Esophagus muscularis mucosa (tissue), 4 donors: Measurements from ENCODE around the gene CTBS.

Source experiments
- EP300 ChIP-seq: sonication (generic); formaldehyde crosslinking; IDR thresholded peaks from one replicate; pipeline ENCODE4 v1.6.1; 2017; ENCODE audit warnings: antibody characterized with exemption
- POLR2A ChIP-seq: fragments of 450-650 bp; IDR thresholded peaks from one replicate; pipeline ENCODE4 v1.6.1; 2017; ENCODE audit warnings: antibody characterized with exemption, moderate library complexity, mild to moderate bottlenecking, low read depth
- POLR2AphosphoS5 ChIP-seq, 2 donors: sonication (generic); formaldehyde crosslinking; IDR thresholded peaks; one replicate each; pipeline ENCODE4 v1.6.1; 2017; ENCODE audit warnings: antibody characterized with exemption in 2 of 2
- TF ChIP-seq, protein P1 (sequence below), 3 experiments: fragments of 200-600 bp in 2 of 3; fragments of 450-650 bp in 1 of 3; sonication (generic) in 2 of 3; IDR thresholded peaks; one replicate each; pipeline ENCODE4 v1.5.1; 2017 to 2019; ENCODE audit warnings: antibody characterized with exemption in 3 of 3, mild to moderate bottlenecking in 2 of 3, moderate library complexity in 1 of 3

GRCh38 chr1:84510165-84510564 is 64.1 kb downstream of the CTBS start:
- TF ChIP-seq POLR2AphosphoS5 (IDR thresholded peaks at IDR 0.05) (no peak), POLR2A (no peak), EP300 (no peak)
- TF ChIP-seq, protein P1, sequence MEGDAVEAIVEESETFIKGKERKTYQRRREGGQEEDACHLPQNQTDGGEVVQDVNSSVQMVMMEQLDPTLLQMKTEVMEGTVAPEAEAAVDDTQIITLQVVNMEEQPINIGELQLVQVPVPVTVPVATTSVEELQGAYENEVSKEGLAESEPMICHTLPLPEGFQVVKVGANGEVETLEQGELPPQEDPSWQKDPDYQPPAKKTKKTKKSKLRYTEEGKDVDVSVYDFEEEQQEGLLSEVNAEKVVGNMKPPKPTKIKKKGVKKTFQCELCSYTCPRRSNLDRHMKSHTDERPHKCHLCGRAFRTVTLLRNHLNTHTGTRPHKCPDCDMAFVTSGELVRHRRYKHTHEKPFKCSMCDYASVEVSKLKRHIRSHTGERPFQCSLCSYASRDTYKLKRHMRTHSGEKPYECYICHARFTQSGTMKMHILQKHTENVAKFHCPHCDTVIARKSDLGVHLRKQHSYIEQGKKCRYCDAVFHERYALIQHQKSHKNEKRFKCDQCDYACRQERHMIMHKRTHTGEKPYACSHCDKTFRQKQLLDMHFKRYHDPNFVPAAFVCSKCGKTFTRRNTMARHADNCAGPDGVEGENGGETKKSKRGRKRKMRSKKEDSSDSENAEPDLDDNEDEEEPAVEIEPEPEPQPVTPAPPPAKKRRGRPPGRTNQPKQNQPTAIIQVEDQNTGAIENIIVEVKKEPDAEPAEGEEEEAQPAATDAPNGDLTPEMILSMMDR (IDR thresholded peaks at IDR 0.05): no peak
